ENCODE measurements around the gene SGF29.
"Not testable (repeated sequence)": the region's sequence is repeated elsewhere in the genome, so short reads cannot be mapped to it uniquely, and the experiment has no call there.

The SGF29 gene

DNA sequence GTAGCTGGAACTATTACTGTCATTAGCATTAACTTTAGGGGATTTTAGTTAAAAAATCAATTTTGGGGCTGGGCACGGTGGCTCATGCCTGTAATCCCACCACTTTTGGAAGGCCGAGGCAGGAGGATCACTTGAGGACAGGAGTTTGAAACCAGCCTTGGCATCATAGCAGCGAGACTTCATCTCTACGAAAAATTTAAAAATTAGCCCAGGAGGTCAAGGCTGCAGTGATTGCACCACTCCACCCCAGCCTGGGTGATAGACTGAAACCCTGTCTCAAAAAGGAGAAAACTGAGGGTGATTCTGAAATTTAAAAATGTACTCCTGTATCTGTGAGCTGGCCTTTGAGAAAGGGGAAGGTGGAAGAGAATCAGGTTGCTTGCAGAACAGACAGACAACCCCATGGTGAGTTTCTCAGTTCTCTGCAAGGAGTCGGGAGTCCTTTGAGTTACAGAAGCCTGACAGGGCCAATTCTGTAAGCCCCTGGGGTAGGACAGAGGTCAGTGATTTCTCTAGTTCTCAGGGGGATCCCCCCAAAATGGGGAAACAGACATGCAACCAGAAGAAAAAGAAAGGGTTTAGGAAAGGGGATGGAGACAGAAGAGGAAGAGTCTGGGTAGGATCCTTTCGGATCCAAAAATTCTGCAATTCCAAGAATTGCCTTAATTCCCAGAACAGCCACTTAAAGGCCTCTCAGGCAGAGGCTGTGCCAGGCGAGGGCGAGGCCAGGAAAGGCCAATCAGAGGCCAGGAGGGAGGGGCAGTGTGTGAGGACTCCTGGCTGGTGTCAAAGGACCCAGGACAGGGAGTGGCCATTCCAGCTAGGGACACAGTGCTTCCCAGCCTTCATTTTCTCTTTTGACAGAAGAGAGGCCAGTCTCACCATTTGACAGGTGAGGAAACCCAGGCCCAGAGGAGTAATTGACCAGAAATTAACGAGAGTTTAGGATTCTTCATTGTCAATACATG lies 21.7 kb upstream of the SGF29 start:
- intact Hi-C loops (cut with DNase I): no loop called here

DNA sequence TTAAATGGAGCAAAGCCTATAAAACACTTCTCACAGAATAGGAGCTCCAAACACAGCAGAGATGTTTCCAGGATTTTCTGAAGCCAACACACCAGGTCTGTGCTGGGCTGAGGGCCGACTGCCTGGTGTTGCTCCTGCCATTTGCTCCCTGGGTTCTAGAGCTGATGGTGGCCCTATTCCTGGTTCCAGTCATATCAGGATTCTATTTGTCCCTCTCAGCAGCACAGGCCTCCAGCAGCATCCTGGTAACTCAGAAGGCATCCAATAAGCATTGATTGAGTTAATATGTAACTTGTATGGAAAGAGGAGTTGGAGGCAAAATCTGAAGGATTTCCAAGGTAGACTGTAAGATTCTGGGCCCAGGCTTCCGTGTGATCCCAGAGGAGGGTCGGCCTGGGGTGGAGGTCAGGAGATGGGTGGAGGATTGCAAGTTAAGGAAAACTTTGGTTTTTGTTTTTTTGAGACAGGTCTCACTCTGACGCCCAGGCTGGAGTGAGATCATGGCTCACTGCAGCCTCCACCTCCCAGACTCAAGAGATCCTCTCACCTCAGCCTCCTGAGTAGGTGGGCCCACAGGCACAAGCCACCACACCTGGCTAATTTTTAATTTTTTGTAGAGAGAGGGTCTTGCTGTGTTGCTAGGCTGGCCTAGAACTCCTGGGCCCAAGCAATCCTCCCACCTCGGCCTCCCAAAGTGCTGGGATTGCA lies 20.6 kb upstream of the SGF29 start:
- intact Hi-C loops (cut with DNase I): no loop called here

More for the DNA sequence above, 21.7 kb upstream of the SGF29 start:
- peak in 20 of 42 donors; percentile 13 to 59 (median 31) for DNase-seq

DNA sequence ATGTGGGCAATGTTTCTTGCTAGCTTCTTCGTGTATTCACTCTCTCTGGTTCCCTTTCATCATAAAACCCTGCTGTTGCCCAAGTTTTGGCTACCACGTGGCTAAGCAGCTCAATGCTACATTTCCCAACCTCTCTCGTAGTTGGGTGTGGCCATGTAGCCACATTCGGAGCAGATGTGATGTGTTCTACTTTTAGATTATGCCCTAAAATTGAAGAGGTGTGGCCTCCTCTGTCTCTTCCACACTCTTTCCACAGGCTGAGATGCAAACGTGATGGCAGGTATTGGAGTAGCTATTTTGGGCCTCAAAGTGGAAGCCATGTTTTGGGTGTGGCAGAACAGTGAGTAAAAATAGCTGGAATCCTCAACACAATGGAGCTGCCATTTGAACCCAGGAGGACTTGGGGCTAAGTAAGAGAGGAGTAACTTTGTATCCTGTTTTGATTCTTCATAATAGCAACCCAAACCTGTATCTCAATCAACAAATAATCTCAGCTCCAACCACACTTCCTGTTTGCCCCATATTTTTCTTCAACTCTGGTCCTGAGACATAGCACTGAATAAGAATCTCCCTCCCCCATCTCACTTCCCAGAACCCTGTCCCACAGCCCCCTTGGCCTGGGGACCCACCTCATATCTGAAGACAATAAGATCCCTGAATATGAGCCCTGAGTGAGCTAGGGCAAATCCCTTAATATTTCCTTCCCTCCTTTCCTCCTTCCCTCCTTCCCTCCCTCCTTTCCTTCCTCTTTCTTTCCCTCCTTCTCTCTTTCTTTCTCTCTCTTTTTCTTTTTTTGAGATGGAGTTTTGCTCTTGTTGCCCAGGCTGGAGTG lies 19.0 kb upstream of the SGF29 start:
- intact Hi-C loops (cut with DNase I): no loop called here
- peak in 14 of 42 donors; percentile 11 to 45 (median 18) for DNase-seq

More for the DNA sequence above, 20.6 kb upstream of the SGF29 start:
- no peak for DNase-seq

DNA sequence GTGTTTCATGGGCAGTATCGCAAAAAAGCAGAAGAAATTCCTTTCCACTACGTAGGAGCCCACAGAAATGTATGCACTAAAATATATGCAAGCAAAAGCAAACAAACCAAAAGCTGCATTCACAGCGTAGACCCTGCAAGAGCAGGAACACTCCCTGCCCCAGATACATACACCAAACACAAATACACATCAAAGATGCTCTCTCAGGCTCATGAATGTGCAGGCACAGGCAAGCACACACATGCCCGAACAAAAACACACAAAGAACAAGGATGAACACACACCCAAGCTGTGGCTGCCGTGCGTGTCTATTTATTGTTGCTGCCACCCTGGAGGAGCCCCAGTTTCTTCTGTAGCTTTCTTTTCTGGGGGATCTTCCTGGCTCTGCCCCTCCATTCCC lies 16.6 kb upstream of the SGF29 start:
- no peak for DNase-seq
- intact Hi-C loops (cut with DNase I): no loop called here

GRCh38 chr16:28537964-28538732 lies 15.6 kb upstream of the SGF29 start:
- DNase-seq: peak in 2 of 42 donors; percentile 2 to 26
- intact Hi-C loops (cut with DNase I): no loop called here

GRCh38 chr16:28538733-28539596 lies 14.8 kb upstream of the SGF29 start, which contains the start of gene NUPR1:
Gene NUPR1 (minus strand): TSS chr16:28538974. CDS start chr16:28538907, 67 bp downstream.
- peak; percentile 36 to 91 (median 74) for DNase-seq
- intact Hi-C loops (cut with DNase I): no loop called here

GRCh38 chr16:28540346-28540745 lies 13.4 kb upstream of the SGF29 start:
- no peak for DNase-seq
- intact Hi-C loops (cut with DNase I): no loop called here

- intact Hi-C loops (cut with DNase I): no loop called here
- no peak for DNase-seq
These were observed 11.1 kb upstream of the SGF29 start for GRCh38 chr16:28542646-28543045.

DNA sequence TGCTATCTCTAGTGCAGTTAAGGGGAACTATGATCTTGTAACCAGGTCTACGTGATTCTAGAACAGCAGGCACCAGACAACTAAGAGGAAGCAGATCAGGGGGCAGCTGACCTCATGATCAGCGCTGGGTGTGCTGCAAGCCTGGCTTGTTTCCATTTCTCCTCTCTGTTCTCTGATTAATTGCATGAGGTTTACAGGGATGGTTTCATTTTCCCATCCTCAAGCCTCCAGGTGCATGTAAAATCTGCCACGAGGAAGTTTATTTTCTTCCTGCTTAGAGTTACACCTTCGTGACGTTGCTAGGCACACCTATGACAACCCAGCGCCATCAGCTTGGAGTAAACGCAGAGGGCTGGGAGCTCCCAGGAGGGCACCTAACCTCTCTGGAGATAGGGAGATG lies 10.6 kb upstream of the SGF29 start:
- intact Hi-C loops (cut with DNase I): no loop called here
- DNase-seq: peak in 22 of 42 donors; percentile 8 to 56 (median 26)

GRCh38 chr16:28544998-28545397 lies 8.7 kb upstream of the SGF29 start:
- intact Hi-C loops (cut with DNase I): no loop called here
- DNase-seq: no peak

DNA sequence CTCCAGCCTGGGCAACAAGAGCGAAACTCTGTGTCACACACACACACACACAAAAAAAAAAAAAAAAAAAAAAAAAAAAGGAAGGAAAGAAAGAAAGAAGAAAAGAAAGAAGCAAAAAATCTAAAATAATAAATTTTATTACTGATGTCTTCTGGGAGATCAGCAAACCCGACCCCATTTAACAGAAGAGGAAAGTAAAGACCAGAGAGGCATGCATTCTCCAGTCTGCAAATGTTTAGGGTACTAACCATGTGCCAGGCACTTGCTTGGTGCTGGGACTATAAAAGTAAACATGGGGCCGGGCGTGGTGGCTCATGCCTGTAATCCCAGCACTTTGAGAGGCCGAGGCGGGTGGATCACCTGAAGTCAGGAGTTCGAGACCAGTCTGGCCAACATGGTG lies 7.8 kb upstream of the SGF29 start:
- DNase-seq; intact Hi-C loops (cut with DNase I): not testable (repeated sequence)

GRCh38 chr16:28546626-28547025 lies 7.1 kb upstream of the SGF29 start:
- DNase-seq: no peak
- intact Hi-C loops (cut with DNase I): no loop called here

DNA sequence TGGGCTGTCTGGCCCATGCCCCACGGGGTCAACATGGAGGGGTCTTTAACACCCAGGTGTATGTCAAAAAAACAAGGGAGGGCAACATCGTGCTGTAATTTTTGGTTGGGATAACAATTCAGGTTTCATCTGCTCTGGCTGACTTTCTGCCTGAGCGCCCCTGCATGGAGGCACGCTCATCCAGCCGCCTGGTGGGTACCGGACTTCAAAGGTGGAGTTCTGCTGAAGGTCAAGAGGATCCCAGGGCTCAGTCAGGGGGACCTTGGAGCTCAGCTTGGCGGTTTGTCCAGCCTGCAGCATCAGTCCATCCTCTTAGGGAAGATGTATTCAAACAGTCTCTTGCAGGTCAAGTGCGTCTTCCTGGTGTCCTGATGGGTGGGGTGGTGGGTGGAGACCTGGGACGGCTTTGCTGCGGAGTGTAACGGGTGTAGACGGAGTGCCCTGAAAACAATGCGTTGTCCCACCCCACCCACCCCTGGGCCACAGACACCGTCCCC lies 5.4 kb upstream of the SGF29 start:
- intact Hi-C loops (cut with DNase I): no loop called here
- no peak for DNase-seq

DNA sequence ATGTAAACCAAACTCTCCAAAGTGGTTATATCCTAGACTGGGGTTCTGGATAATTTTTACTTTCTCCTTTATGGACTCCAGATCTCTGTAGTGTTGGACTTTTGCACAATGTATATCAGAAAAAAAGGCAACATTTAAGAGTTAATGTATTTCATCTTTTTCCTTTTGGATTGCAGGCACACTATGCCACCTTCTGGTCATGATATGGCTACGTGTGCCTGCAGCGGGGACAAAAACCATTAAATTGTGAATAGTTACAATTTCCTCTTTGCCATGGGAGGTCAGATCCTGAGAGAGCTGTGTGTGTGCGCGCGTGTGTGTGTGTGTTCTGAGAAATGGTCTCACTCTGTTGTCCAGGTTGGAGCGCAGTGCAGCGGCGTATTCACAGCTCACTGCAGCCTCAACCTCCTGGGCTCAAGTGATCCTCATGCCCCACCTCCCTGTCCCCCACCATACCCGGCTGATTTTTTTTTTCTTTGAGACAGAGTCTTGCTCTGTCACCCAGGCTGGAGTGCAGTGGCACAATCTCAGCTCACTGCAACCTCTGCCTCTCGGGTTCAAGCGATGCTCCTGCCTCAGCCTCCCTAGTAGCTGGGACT lies 4.3 kb upstream of the SGF29 start:
- intact Hi-C loops (cut with DNase I): no loop called here
- DNase-seq: no peak

DNA sequence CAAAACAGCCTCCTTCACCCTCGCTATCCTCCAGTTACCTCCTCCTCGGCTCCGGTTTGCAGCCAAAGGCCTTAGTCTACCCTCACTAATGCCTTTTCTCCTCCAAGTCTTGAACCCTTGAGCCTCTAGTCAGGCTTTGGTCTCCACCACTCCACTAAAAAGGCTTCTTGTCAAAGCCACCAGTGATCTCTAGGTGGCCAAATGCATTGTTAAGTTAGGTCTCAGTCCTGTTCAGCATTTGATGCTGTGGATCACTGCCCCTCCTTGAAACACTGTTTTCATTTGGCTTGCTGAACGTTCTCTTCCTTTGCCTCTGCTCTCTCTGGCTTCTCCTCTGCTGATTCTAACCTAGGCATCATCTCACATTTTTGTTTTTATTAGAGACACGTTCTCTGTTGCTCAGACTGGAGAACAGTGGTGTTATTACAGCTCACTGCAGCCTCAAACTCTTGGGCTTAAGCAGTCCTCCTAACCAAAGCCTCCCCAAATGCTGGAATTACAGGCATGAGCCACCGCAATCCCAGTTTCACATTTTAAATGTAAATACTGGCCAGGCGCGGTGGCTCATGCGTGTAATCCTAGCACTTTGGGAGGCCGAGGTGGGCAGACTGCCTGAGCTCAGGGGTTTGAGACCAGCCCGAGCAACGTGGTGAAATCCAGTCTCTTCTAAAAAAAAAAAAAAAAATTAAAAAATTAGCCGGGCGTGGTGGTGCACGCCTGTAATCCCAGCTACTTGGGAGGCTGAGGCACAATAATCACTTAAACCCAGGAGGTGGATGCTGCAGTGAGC lies 1.1 kb downstream of the SGF29 start:
- DNase-seq: no peak
- intact Hi-C loops (cut with DNase I): loop anchor here (2.0 kb wide), 1 partner anchor 62 kb away; the partner anchor contains the start of gene CLN3

DNA sequence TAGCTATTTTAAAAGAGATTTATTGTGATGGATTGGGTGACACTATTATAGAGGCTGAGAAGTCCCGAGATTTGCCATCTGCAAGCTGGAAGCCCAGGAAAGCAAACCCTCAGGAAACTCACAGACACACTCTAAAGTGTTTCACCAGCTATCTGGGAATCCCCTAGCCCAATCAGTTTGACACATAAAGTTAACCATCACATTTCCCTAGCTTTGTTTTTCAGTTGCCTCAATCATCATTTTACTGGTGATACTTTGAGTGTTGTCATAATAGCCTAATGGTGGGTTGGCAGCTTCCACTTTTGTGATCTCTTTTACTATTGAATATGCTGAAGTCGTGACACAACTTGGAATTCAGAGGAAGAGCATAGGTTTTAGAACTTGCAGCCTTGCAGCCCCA lies 1.8 kb downstream of the SGF29 start:
- no peak for DNase-seq
- intact Hi-C loops (cut with DNase I): loop anchor here (2.0 kb wide), 1 partner anchor 63 kb away; the partner anchor contains the start of gene CLN3

All from head of caudate nucleus (tissue), 42 donors.